DMS153 treated with DMSO at 0.1 percent for 48 hours (cell line): ENCODE measurements around the gene PCDHB11.
"Not testable (repeated sequence)": the region's sequence is repeated elsewhere in the genome, so short reads cannot be mapped to it uniquely, and the experiment has no call there.

ENCODE experiments used
- DNase-seq: peaks from one replicate; lab custom pipeline; 2025; ENCODE audit not compliant: unreplicated experiment; lab: John Stamatoyannopoulos, UW

PCDHB11 gene

GRCh38 chr5:141186897-141187512 lies 12.4 kb upstream of the PCDHB11 start, which contains the start of gene PCDHB9:
TSS of gene PCDHB9 (plus strand) at chr5:141187161. CDS start at chr5:141187319, 158 bp downstream.
- no peak for DNase-seq

DNA sequence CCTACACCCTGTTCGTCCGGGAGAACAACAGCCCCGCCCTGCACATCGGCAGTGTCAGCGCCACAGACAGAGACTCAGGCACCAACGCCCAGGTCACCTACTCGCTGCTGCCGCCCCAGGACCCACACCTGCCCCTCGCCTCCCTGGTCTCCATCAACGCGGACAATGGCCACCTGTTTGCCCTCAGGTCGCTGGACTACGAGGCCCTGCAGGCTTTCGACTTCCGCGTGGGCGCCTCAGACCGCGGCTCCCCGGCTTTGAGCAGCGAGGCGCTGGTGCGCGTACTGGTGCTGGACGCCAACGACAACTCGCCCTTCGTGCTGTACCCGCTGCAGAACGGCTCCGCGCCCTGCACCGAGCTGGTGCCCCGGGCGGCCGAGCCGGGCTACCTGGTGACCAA lies 10.7 kb upstream of the PCDHB11 start:
- not testable (repeated sequence) for DNase-seq

DNA sequence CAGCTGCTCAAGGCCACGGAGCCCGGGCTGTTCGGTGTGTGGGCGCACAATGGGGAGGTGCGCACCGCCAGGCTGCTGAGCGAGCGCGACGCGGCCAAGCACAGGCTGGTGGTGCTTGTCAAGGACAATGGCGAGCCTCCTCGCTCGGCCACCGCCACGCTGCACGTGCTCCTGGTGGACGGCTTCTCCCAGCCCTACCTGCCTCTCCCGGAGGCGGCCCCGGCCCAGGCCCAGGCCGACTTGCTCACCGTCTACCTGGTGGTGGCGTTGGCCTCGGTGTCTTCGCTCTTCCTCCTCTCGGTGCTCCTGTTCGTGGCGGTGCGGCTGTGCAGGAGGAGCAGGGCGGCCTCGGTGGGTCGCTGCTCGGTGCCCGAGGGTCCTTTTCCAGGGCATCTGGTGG lies 10.3 kb upstream of the PCDHB11 start:
- not testable (repeated sequence) for DNase-seq

- DNase-seq: no peak
These were observed 7.2 kb upstream of the PCDHB11 start, which contains the start of gene PCDHB10 for GRCh38 chr5:141192110-141192725. TSS of gene PCDHB10 (plus strand) at chr5:141192353. CDS start at chr5:141192553, 200 bp downstream.

DNA sequence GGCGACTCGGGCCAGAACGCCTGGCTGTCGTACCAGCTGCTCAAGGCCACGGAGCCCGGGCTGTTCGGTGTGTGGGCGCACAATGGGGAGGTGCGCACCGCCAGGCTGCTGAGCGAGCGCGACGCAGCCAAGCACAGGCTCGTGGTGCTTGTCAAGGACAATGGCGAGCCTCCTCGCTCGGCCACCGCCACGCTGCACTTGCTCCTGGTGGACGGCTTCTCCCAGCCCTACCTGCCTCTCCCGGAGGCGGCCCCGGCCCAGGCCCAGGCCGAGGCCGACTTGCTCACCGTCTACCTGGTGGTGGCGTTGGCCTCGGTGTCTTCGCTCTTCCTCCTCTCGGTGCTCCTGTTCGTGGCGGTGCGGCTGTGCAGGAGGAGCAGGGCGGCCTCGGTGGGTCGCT lies 5.1 kb upstream of the PCDHB11 start:
- not testable (repeated sequence) for DNase-seq

- no peak for DNase-seq
These were observed 3.1 kb upstream of the PCDHB11 start for GRCh38 chr5:141196363-141196762.

DNA sequence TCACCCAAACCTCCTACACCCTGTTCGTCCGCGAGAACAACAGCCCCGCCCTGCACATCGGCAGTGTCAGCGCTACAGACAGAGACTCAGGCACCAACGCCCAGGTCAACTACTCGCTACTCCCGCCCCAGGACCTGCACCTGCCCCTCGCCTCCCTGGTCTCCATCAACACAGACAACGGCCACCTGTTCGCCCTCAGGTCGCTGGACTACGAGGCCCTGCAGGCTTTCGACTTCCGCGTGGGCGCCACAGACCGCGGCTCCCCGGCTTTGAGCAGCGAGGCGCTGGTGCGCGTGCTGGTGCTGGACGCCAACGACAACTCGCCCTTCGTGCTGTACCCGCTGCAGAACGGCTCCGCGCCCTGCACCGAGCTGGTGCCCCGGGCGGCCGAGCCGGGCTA lies 1.7 kb downstream of the PCDHB11 start:
- not testable (repeated sequence) for DNase-seq

GRCh38 chr5:141201646-141202045 lies 2.2 kb downstream of the PCDHB11 start:
- not testable (repeated sequence) for DNase-seq

DNA sequence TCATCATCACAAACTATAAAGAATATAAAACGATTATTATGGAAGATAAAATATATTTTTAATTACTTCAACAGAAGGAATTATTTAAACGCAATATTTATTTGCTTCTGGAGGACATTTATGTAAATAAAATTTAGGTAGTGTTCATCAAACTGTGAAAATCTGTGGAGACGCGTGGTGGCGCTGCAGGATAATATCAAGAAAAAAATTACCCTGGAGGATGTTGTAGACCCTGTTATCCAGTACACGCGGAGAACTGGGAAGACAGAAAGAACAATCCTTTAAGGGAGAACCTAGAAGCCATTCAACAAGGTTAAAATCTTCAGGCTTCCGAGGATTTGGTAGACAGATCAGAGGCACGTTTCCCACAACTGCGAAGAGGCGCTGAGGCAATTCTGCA lies 9.1 kb downstream of the PCDHB11 start, which contains the start of gene PCDHB12:
TSS of gene PCDHB12 (plus strand) at position 242 of the 400 bp plus-strand sequence. CDS start 189 bp downstream, outside the sequence.
- DNase-seq: no peak

DNA sequence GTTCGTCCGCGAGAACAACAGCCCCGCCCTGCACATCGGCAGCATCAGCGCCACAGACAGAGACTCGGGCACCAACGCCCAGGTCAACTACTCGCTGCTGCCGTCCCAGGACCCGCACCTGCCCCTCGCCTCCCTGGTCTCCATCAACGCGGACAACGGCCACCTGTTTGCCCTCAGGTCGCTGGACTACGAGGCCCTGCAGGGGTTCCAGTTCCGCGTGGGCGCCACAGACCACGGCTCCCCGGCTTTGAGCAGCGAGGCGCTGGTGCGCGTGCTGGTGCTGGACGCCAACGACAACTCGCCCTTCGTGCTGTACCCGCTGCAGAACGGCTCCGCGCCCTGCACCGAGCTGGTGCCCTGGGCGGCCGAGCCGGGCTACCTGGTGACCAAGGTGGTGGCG lies 10.9 kb downstream of the PCDHB11 start:
- DNase-seq: not testable (repeated sequence)

GRCh38 chr5:141210849-141211248 lies 11.4 kb downstream of the PCDHB11 start:
- not testable (repeated sequence) for DNase-seq

DNA sequence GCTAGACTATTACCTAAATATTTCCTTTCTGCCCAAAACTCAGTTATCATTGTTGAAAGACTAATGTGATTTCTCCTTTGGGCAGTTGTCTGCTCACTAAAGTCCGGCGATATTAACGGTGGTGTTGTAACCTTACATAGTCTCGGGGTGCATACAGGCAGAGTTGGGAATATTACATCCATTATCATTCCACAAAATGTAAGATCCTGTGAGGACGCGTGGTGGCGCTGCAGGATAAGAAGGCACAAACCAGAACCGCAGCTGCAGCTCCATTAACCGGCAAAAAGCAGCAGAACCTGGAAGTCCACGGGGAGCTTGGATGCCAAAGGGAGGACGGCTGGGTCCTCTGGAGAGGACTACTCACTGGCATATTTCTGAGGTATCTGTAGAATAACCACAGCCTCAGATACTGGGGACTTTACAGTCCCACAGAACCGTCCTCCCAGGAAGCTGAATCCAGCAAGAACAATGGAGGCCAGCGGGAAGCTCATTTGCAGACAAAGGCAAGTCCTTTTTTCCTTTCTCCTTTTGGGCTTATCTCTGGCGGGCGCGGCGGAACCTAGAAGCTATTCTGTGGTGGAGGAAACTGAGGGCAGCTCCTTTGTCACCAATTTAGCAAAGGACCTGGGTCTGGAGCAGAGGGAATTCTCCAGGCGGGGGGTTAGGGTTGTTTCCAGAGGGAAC lies 14.4 kb downstream of the PCDHB11 start, which contains the start of gene PCDHB13:
TSS of gene PCDHB13 (plus strand) at position 264 of the 684 bp plus-strand sequence. CDS start at position 469, 205 bp downstream.
- not testable (repeated sequence) for DNase-seq

DNA sequence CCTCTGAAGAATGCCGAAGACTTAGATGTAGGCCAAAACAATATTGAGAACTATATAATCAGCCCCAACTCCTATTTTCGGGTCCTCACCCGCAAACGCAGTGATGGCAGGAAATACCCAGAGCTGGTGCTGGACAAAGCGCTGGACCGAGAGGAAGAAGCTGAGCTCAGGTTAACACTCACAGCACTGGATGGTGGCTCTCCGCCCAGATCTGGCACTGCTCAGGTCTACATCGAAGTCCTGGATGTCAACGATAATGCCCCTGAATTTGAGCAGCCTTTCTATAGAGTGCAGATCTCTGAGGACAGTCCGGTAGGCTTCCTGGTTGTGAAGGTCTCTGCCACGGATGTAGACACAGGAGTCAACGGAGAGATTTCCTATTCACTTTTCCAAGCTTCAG lies 15.2 kb downstream of the PCDHB11 start:
- DNase-seq: not testable (repeated sequence)

GRCh38 chr5:141215504-141215903 lies 16.1 kb downstream of the PCDHB11 start:
- DNase-seq: not testable (repeated sequence)

DNA sequence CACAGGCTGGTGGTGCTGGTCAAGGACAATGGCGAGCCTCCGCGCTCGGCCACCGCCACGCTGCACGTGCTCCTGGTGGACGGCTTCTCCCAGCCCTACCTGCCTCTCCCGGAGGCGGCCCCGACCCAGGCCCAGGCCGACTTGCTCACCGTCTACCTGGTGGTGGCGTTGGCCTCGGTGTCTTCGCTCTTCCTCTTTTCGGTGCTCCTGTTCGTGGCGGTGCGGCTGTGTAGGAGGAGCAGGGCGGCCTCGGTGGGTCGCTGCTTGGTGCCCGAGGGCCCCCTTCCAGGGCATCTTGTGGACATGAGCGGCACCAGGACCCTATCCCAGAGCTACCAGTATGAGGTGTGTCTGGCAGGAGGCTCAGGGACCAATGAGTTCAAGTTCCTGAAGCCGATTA lies 16.6 kb downstream of the PCDHB11 start:
- DNase-seq: not testable (repeated sequence)

GRCh38 chr5:141223112-141223783 lies 23.8 kb downstream of the PCDHB11 start, which contains the start of gene PCDHB14:
TSS of gene PCDHB14 (plus strand) at chr5:141223343. CDS start at chr5:141223506, 163 bp downstream.
- DNase-seq: peak; percentile 2

DNA sequence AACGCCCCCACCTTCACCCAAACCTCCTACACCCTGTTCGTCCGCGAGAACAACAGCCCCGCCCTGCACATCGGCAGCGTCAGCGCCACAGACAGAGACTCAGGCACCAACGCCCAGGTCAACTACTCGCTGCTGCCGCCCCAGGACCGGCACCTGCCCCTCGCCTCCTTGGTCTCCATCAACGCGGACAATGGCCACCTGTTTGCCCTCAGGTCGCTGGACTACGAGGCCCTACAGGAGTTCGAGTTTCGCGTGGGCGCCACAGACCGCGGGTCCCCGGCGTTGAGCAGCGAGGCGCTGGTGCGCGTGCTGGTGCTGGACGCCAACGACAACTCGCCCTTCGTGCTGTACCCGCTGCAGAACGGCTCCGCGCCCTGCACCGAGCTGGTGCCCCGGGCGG lies 25.4 kb downstream of the PCDHB11 start:
- DNase-seq: not testable (repeated sequence)

GRCh38 chr5:141225421-141225820 lies 26.0 kb downstream of the PCDHB11 start:
- DNase-seq: not testable (repeated sequence)

DNA sequence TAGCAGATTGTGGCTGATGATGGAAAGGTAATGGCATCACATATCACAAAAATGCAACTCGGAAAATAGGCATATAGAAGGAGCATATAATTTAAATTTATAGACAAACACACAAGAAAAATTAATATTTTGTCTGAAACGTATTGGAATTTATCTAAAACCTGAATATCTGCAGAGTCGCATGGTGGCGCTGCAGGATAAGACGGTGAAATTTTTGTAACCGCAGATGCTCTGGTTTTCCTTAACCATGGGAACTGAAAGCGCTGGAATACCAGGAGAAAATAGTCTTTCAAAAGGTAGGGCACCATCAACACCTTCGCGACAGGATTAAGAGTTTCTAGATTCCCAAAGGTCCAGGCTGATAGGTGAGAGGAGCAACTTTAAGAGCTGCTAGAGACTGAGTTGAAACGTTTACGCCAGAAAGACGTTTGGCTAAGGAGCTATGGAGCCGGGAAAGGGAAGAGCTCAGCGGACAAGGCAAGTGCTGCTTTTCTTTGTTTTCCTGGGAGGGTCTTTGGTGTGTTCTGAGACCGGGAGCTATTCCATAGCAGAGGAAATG lies 34.8 kb downstream of the PCDHB11 start:
- DNase-seq: no peak

DNA sequence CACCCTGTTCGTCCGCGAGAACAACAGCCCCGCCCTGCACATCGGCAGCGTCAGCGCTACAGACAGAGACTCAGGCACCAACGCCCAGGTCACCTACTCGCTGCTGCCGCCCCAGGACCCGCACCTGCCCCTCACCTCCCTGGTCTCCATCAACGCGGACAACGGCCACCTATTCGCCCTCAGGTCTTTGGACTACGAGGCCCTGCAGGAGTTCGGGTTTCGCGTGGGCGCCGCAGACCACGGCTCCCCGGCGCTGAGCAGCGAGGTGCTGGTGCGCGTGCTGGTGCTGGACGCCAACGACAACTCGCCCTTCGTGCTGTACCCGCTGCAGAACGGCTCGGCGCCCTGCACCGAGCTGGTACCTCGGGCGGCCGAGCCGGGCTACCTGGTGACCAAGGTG lies 36.5 kb downstream of the PCDHB11 start:
- DNase-seq: not testable (repeated sequence)
